ENCODE measurements around the gene STARD3.

STARD3 gene

GRCh38 chr17:39618956-39619785 is 17.8 kb upstream of the STARD3 start:
- no peak for DNase-seq (ENCODE audit: low read depth in 3 of 3, low spot score in 1 of 3)

GRCh38 chr17:39619786-39620101 is 17.2 kb upstream of the STARD3 start:
- DNase-seq (ENCODE audit: low read depth in 3 of 3, low spot score in 1 of 3): no peak

GRCh38 chr17:39621523-39622379 is 15.2 kb upstream of the STARD3 start:
- peak; percentile 64 to 92 (median 81) for DNase-seq (ENCODE audit: low read depth in 3 of 3, low spot score in 1 of 3)

- DNase-seq (ENCODE audit: low read depth in 3 of 3, low spot score in 1 of 3): no peak
These were observed 14.5 kb upstream of the STARD3 start for GRCh38 chr17:39622380-39623006.

- DNase-seq (ENCODE audit: low read depth in 3 of 3, low spot score in 1 of 3): peak; percentile 54 to 86 (median 70)
These were observed 13.5 kb upstream of the STARD3 start for GRCh38 chr17:39623356-39623950.

- DNase-seq (ENCODE audit: low read depth in 3 of 3, low spot score in 1 of 3): no peak
These were observed 12.6 kb upstream of the STARD3 start for GRCh38 chr17:39624313-39624712.

GRCh38 chr17:39625198-39625785 is 11.7 kb upstream of the STARD3 start:
- no peak for DNase-seq (ENCODE audit: low read depth in 3 of 3, low spot score in 1 of 3)

- no peak for DNase-seq (ENCODE audit: low read depth in 3 of 3, low spot score in 1 of 3)
These were observed 10.5 kb upstream of the STARD3 start, which contains the start of gene PPP1R1B for GRCh38 chr17:39626171-39627046. Gene PPP1R1B, plus strand, starts transcription at chr17:39626952. Its CDS starts 441 bp downstream, at chr17:39627393.

- DNase-seq (ENCODE audit: low read depth in 3 of 3, low spot score in 1 of 3): no peak
These were observed 9.8 kb upstream of the STARD3 start for GRCh38 chr17:39627047-39627711.

- no peak for DNase-seq (ENCODE audit: low read depth in 3 of 3, low spot score in 1 of 3)
These were observed 9.0 kb upstream of the STARD3 start for GRCh38 chr17:39627712-39628516.

- no peak for DNase-seq (ENCODE audit: low read depth in 3 of 3, low spot score in 1 of 3)
These were observed 8.1 kb upstream of the STARD3 start for GRCh38 chr17:39628655-39629493.

- DNase-seq (ENCODE audit: low read depth in 3 of 3, low spot score in 1 of 3): no peak
These were observed 7.5 kb upstream of the STARD3 start for GRCh38 chr17:39629494-39629880.

GRCh38 chr17:39629898-39630297 is 7.0 kb upstream of the STARD3 start:
- no peak for DNase-seq (ENCODE audit: low read depth in 3 of 3, low spot score in 1 of 3)

GRCh38 chr17:39631403-39631802 is 5.5 kb upstream of the STARD3 start:
- no peak for DNase-seq (ENCODE audit: low read depth in 3 of 3, low spot score in 1 of 3)

- DNase-seq (ENCODE audit: low read depth in 3 of 3, low spot score in 1 of 3): no peak
These were observed 4.6 kb upstream of the STARD3 start for GRCh38 chr17:39632153-39632941.

GRCh38 chr17:39633570-39634183 is 3.3 kb upstream of the STARD3 start:
- DNase-seq (ENCODE audit: low read depth in 3 of 3, low spot score in 1 of 3): no peak
